Measurements from ENCODE around the gene MBLAC1.
"Not testable (repeated sequence)": the region's sequence is repeated elsewhere in the genome, so short reads cannot be mapped to it uniquely, and the experiment has no call there.

MBLAC1 gene

GRCh38 chr7:100130608-100131453 is 4.1 kb downstream of the MBLAC1 start:
- Histone ChIP-seq H3K9ac (no peak overlapping the region), H3K4me3 (no peak overlapping the region), H3K4me1 (peaks cover 41% of the 10 kb centered on the region), H3K36me3 (no peaks in the 10 kb centered on the region), H3K27me3 (peaks cover 23% of the 10 kb centered on the region; the same call in 1 of the 2 replicates), H3K4me2 (peak overlapping the region; percentile 45), H3K27ac (no peak overlapping the region), H4K20me1 (no peaks in the 10 kb centered on the region), H3K9me3 (no peaks in the 10 kb centered on the region)
- 0 out of 2 replicates have a peak, but pooled peaks have one; percentile 53 for TF ChIP-seq Cebpa-rat (IDR thresholded peaks at IDR 0.05)

- Histone ChIP-seq H3K36me3 (no peaks in the 10 kb centered on the region), H3K27ac (no peak overlapping the region), H3K4me1 (peaks cover 35% of the 10 kb centered on the region), H4K20me1 (no peaks in the 10 kb centered on the region), H3K27me3 (peaks cover 23% of the 10 kb centered on the region; the same call in 1 of the 2 replicates), H3K4me2 (peak overlapping the region; percentile 36), H3K9ac (no peak overlapping the region), H3K9me3 (no peaks in the 10 kb centered on the region), H3K4me3 (no peak overlapping the region)
- no peak for TF ChIP-seq Cebpa-rat (IDR thresholded peaks at IDR 0.05)
These were observed 5.4 kb downstream of the MBLAC1 start for GRCh38 chr7:100132126-100132525.

GRCh38 chr7:100132697-100133151 is 6.0 kb downstream of the MBLAC1 start:
- Histone ChIP-seq H3K9ac (no peak overlapping the region), H3K4me2 (peak overlapping the region; percentile 36), H3K4me3 (no peak overlapping the region), H3K4me1 (peaks cover 36% of the 10 kb centered on the region), H3K27ac (no peak overlapping the region), H3K9me3 (no peaks in the 10 kb centered on the region), H3K27me3 (peaks cover 20% of the 10 kb centered on the region; the same call in 1 of the 2 replicates), H4K20me1 (no peaks in the 10 kb centered on the region), H3K36me3 (no peaks in the 10 kb centered on the region)
- TF ChIP-seq Cebpa-rat (IDR thresholded peaks at IDR 0.05) = no peak

- Histone ChIP-seq H3K9me3 (no peaks in the 10 kb centered on the region), H4K20me1 (no peaks in the 10 kb centered on the region), H3K36me3 (no peaks in the 10 kb centered on the region), H3K9ac (no peak overlapping the region), H3K27me3 (no peaks in the 10 kb centered on the region), H3K27ac (no peak overlapping the region), H3K4me3 (no peak overlapping the region), H3K4me1 (peaks cover 19% of the 10 kb centered on the region), H3K4me2 (peak overlapping the region; percentile 59)
- no peak for TF ChIP-seq Cebpa-rat (IDR thresholded peaks at IDR 0.05)
These were observed 11.3 kb downstream of the MBLAC1 start for GRCh38 chr7:100137851-100138760.

GRCh38 chr7:100141555-100141949 is 14.8 kb downstream of the MBLAC1 start:
- no peak overlapping the region for H3K27ac ChIP-seq
- H3K4me2 ChIP-seq = peak overlapping the region; percentile 18; the same call in 1 of the 2 replicates
- no peak overlapping the region for H3K4me3 ChIP-seq
- H3K9ac ChIP-seq = no peak overlapping the region
- TF ChIP-seq Cebpa-rat (IDR thresholded peaks at IDR 0.05) = no peak
- no peaks in the 10 kb centered on the region for H3K9me3 ChIP-seq
- no peaks in the 10 kb centered on the region for H3K36me3 ChIP-seq
- no peaks in the 10 kb centered on the region for H3K27me3 ChIP-seq
- H3K4me1 ChIP-seq = peaks cover 19% of the 10 kb centered on the region
- no peaks in the 10 kb centered on the region for H4K20me1 ChIP-seq

GRCh38 chr7:100142461-100142860 is 15.7 kb downstream of the MBLAC1 start:
- Histone ChIP-seq H3K27ac (no peak overlapping the region), H3K36me3 (no peaks in the 10 kb centered on the region), H3K4me1 (peaks cover 19% of the 10 kb centered on the region), H3K9me3 (no peaks in the 10 kb centered on the region), H3K9ac (no peak overlapping the region), H3K27me3 (no peaks in the 10 kb centered on the region), H3K4me2 (no peak overlapping the region), H4K20me1 (no peaks in the 10 kb centered on the region), H3K4me3 (no peak overlapping the region)
- no peak for TF ChIP-seq Cebpa-rat (IDR thresholded peaks at IDR 0.05)

- H3K9ac ChIP-seq, H3K4me3 ChIP-seq, H3K36me3 ChIP-seq, H3K9me3 ChIP-seq, H3K27me3 ChIP-seq, H3K27ac ChIP-seq, H4K20me1 ChIP-seq, H3K4me2 ChIP-seq: not testable (repeated sequence)
- H3K4me1 ChIP-seq = peaks cover 29% of the 10 kb centered on the region
These were observed 19.6 kb downstream of the MBLAC1 start for GRCh38 chr7:100146350-100146749.

GRCh38 chr7:100147278-100147677 is 20.5 kb downstream of the MBLAC1 start:
- peaks cover 29% of the 10 kb centered on the region for H3K4me1 ChIP-seq
- H3K9me3 ChIP-seq = no peaks in the 10 kb centered on the region
- no peak overlapping the region for H3K4me2 ChIP-seq
- TF ChIP-seq Cebpa-rat (IDR thresholded peaks at IDR 0.05) = no peak
- H3K4me3 ChIP-seq = no peak overlapping the region
- H3K27me3 ChIP-seq = no peaks in the 10 kb centered on the region
- H3K36me3 ChIP-seq = peaks cover 11% of the 10 kb centered on the region; the same call in 1 of the 2 replicates
- no peak overlapping the region for H3K27ac ChIP-seq
- peaks cover 6% of the 10 kb centered on the region; the same call in 1 of the 2 replicates for H4K20me1 ChIP-seq
- no peak overlapping the region for H3K9ac ChIP-seq

GRCh38 chr7:100148225-100148558 is 21.4 kb downstream of the MBLAC1 start:
- H3K4me3 ChIP-seq = peak overlapping the region; percentile 90
- H3K36me3 ChIP-seq = peaks cover 19% of the 10 kb centered on the region
- no peak for TF ChIP-seq Cebpa-rat (IDR thresholded peaks at IDR 0.05)
- H4K20me1 ChIP-seq = peaks cover 9% of the 10 kb centered on the region
- H3K9ac ChIP-seq = peak overlapping the region; percentile 49
- peak overlapping the region; percentile 58 for H3K27ac ChIP-seq
- H3K9me3 ChIP-seq = no peaks in the 10 kb centered on the region
- no peaks in the 10 kb centered on the region for H3K27me3 ChIP-seq
- H3K4me2 ChIP-seq = peak overlapping the region; percentile 96
- H3K4me1 ChIP-seq = peaks cover 38% of the 10 kb centered on the region
